T-helper 2 cell (primary cell): ENCODE data around the gene PTPRM.
A peak's percentile ranks its signal among the peaks of the same experiment; 100 is the strongest.

Experiments used
- DNase-seq, 5 experiments: peaks; one replicate each; pipeline versions ENCODE4 v3.0.0 to v3.0.0-alpha.2; 2012 to 2022

Gene PTPRM

DNA sequence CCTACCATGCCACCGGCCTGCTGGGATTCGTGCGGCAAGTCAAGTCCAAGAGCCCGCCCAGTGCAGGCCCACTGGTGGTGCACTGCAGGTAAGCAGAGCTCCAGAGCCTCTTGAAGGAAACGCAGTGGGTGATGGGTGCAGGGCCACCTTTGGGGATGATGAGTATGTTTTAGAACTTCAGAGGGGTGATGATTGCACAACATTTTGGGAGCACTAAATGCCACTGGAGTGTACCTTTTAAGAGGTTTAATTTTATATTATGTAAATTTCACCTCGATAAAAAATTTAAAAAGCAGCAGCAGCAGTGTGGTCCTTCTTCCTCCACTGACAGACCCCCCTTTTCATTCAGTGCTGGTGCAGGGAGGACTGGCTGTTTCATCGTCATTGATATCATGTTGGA is 809.0 kb downstream of the PTPRM start:
- DNase-seq, result no peak

DNA sequence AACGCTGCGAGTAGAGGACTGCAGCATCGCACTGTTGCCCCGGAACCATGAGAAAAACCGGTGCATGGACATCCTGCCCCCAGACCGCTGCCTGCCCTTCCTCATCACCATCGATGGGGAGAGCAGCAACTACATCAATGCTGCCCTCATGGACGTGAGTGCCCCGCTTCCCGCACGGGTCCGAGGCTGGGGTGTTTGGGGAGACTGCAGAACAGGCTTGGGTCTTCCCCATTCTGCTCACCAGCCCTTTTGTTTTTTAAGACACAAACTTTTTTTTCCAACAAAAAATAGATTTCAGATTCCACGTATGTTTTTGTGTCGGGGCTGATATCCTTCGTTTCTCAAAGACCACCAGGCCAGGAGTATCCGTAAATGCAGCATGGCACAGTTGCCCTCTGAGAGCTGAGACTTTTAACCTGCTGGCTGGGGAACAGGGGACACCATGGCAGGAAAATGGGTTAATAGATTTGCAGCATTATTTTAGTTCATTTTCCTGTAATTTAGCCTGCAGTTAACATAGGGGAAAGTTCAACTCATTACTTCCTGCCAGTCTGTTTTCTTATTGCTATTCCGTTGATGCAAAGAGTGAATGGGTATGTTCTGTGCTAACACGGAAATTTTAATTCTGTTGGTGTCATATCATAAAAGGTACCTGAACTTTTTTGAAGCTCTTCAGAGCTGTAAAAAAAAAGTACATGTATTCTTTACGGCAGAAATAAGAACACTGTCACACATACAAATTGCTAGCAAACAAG is 812.2 kb downstream of the PTPRM start:
- no peak for DNase-seq

DNA sequence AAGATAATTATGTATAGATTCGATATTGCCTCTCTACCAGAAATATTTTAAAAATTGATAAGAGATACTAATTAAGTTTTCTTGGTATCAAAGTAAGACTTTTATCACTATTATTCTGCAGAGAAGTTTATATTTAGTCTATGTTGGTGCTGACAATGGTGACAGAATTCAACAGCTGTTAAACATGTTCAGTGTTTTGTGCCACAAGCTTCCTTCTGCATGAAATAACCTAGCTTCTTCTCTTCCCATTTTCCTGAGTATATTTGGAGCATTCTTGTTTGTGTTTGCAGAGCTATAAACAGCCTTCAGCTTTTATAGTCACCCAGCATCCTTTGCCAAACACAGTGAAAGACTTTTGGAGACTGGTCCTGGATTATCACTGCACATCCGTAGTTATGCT is 812.9 kb downstream of the PTPRM start:
- DNase-seq, result no peak

DNA sequence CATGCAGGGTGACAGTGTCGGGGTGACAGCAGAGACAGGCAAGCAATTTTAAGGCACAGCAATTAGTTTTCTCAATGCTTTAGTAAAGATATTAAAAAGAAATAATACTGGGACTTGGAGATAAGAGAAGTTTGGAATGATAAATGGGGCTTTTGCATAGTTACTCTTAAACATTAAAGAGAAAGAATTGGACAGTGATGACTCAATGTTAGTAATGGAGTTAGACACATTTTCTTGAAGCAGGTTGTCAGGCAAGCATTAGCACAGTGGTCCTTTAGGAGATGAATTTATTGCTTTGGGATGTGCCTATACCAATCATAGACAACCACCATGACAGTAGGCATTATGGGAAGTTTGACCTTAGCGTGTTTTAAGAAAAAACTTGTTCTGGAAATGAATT is 813.8 kb downstream of the PTPRM start:
- DNase-seq, result no peak

DNA sequence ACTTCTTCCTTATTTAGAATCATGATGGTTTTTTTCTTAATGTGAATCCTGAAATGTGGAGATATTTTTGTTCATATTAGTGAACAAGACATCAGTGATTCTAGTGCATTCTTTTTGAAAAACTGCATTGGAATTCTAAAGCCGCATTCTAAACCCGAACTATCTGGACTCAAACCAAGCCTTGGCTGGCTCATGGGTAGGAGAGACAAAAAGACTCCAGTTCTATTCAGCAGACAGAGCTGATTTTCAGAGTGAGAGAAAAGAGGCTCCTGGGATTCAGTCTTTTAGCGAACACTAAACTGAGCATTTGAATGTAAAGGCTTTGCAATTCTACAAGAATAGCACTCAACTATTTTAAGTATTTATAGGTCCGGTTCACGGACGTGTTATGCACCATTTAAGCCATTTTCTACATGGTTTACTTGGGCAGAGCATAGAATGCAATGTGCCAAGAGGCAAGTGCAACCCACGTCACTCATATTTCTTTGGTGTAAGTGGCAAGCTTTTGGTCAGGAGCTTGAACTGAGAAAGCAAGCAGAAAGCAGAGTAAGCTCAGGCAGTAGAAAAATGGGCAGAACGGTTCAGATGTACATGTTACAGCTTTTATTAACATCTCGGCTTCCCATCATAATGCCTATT is 814.8 kb downstream of the PTPRM start:
- no peak for DNase-seq

DNA sequence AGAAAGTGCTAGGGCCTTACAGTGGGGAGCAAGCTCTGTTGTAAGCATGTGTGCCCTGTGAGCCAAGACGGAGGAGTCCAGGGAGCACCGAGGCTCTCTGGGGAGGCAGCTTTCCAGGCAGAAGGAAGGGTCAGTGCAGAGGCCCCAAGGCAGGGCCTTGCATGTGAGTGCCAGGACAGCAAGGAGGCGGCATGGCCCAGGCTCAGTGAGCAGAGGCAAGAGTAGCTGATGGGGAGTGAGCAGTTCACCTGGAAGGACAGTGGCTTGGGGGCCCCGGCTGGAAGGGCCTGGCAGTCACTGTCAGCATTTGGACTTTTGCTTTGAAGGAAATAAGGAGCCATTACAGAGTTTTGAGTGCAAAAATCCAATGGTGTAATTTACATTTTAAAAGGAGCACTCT is 818.3 kb downstream of the PTPRM start:
- DNase-seq, result no peak

DNA sequence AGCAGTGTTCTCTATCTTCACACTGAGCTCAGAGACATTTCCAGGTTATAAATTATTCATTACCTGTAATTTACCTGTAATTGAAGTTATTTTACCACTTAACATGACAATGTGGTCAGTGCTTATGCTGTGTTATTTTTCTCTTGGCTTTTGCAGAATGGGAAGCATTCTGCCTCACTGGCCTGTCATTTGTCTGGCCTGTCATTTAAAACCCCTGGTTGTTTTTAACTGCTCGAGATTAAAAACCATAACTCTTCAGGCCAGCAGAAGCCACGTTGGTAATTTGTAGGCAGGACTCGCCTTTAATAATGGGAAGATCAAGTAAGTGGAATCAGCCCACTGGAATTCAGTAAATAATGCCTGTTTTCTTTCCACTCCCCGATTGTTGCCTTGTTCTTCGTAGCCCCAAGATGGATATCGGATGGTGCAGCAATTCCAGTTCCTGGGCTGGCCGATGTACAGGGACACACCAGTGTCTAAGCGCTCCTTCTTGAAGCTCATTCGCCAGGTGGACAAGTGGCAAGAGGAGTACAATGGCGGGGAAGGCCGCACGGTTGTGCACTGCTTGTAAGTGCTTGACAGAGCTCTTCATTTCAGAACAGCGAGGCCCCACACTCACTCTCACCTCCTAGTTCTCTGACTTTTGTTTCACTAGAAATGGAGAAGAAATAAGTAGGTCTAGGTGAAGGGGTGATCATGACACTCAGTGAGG is 819.7 kb downstream of the PTPRM start:
- DNase-seq, result no peak

DNA sequence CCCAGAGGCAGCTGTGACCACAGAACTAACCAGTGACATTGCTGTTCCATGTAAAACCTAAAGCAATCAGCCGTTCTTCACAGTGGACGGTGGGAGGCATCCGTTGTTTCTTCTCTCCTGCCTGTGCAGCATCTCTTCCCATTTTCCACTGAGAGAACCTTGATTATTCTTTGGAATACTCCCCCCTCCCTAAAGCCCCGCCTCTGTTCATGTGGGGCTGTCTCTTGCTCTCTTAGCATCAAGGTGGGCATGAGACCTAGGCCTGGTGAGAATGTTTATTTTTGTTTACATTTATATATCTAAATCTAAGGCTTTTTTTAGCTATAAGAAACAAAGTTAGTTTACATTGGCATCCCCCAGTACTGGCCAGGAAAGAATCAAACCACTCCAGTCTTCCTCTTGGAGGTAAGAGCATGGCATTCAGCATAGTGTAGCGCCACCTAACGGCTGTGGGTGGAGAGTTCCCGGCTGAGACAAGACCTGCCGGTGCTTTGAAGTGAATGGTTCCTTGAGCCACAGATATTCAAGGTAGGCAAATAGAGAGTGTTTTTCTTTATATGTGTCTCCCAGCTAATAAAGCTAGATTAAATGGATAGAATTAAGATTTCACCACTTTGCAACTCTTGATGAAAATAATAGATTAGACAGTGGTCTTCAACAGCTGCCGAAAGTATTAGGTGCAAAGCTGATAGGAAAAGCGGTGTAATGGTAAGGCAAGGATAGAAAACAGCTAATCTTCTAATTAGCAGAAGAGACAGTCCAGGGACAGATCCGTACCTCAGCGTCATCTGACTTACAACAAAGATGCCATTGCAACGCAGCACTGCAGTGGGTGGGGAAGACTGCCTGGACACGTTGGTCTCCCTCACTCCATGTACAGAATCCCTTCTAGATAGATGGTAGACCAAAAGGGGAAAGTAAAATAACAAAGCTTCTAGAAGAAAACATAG is 822.5 kb downstream of the PTPRM start:
- peak in 1 of 5 experiments; percentile 10 for DNase-seq

DNA sequence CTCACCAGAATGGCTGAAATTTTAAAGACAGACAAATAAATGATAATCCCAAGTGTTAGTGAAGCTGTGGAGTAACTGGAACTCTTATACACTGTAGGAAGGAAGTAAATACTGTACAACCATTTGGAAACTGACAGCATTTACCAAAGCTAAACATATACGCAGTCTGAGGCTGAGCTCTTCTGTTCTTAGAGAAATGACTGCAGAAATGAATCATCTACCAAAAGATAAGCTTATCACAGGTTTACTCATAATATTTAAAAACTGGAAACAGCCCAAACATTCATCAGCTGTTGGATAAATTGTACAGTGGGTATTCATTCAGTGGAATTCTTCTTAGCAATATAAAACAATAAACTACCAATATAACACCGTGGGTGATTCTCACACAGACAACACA is 824.0 kb downstream of the PTPRM start:
- DNase-seq, result peak in 1 of 5 experiments; percentile 7

DNA sequence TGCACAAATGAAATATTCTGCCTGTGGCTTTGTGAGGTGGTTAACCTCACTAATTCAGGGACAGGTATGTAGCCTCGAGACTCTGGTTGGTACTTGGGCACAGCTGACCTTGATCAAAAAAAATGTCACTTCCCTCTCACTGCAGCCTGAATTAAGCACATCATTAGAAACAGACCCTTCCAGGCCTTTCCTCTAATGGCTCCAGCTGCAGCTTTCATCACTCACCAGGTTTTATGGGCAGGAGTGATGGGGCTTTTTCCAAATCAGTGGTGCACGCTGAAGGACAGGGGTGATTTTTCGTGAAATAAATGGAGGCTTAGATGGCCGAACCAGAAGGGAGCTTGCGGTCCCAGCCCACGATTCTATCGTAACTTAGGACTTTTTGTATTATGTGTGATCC is 829.1 kb downstream of the PTPRM start:
- DNase-seq, result no peak

DNA sequence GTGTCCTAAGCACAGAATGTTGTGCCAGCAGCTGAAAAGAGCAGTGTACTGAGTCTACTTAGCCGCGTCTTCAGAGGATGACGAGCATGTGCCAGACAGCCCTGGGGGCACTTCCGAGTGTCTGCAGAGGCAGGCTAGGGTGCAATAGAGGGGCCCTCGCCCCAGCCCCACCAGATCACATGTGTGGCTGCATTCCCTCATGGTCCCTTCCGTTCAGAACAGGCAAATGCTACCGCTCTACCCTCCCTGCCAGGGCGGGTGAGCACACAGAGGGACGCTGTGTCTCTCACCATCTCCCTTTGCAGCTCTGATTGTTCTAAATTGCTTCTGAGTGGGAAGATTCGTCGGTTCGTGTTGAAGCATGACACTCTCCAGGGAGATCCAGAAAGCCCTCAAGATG is 829.9 kb downstream of the PTPRM start:
- DNase-seq, result no peak

DNA sequence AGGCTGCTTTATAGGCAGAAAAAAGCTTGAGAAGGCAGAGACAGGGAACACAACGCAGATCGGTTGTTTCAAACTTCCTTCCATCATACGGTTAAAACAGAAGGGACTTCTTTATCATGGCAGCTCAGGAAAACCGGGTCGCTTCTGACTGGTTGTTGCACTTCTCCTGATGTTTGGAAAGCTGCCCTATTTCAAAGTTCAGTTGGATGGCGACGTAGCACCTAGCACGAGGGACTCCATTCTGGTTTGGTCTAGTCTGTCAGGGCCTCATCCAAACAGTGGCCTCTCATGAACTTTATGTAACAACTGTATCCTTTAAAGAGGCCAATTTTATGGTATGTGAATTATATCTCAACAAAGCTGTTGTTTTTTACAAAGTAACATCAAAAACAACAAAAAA is 832.0 kb downstream of the PTPRM start:
- no peak for DNase-seq

DNA sequence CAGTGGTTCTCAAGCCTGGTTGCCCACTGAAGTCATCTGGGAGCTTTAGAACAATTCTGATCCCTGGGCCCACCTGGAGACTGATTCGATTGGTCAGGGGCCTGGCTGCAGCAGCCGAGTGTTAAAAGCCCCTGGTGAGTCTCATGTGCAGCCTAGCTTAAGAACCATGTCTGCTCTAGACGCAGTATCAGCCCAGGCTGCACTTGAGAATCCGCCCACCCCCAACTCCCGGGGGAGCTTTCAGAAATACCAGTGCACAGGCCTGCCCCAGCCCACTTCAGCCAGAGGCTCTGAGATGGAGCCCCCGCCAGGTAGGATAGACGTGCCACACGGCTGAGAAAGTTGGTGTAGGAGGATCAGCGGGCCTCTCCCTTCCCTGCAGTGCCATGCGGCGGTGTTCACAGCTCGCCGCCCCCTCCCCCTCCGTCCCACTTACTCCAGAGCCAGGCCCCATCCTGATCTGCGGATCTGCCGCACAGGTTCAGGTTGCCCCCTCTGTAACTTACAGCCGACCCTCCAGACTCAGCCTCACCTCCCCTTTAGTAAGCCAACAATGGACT is 833.2 kb downstream of the PTPRM start:
- DNase-seq, result no peak

DNA sequence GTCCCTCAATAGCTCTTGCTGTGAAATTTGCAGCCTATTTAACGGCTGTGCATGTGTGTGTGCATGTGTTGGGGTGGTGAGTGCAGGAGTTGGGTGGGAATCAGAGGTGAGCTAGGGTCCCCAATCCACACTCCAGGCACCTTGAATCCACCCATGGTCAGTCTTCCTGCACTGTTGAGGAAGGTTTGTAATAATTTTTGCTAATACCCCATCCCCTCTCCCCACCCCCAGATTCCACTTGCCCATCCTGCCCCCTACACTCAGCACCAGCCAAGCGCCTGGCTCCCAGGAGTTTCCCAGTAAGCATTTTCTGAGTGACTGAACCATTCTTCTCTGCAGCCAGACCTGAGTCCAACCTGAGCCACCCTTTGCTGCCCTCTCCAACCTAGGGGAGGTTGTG is 833.7 kb downstream of the PTPRM start:
- no peak for DNase-seq

DNA sequence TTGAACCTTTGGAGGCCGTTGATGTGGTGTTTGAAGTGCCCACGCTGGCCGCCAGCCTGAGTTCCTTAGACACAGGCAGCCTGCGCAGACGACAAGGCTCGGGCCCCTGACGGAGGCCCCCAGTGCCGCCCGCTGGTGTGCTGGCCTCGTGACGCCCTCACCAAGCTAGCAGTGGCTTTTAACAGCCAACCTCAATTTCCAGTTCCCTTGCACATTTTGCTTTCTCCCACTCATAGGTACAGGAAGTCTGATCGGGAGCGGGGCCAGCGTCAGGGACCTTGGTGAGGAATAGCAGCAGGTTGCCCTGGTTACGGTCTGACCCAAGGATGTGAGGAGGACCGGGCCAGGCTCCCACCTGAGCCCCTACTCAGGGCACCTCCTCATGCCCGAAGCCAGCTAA is 834.5 kb downstream of the PTPRM start:
- no peak for DNase-seq

DNA sequence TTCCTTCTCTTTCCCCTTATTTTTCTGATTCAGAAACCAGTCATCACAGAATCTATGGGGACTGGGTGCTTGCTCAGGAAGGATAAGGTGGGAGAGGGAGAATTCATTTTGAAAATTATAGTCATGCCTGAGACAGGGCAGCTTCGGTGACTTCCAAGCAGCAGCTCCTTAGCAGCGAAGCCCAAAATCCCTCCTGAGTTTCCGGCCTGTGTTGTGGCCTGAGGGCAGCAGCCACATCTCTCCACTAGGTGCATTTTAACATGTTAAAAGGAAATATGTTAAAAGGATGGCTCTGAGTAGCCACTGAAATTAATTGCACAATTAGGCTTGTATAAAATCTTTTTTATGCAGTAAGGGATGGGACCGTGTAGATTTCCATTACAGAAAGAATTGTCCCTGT is 835.1 kb downstream of the PTPRM start:
- no peak for DNase-seq

DNA sequence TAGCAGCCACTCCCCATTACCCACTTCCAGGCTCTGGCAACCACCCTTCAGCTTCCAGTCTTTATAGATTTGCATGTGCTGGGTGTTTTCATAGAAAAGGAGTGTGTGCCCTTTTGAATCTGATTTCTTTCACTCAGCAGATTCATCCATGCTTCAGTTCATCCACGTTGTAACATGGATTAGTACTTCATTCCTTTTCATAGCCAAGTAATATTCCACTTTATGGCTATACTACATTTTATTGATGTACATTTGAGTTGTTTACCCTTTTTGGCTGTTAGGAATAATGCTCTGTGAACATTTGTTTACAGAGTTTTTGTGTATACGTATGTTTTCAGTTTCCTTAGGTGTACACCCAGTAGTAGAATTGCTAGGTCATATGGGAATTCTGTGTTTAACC is 836.6 kb downstream of the PTPRM start:
- DNase-seq, result no peak

DNA sequence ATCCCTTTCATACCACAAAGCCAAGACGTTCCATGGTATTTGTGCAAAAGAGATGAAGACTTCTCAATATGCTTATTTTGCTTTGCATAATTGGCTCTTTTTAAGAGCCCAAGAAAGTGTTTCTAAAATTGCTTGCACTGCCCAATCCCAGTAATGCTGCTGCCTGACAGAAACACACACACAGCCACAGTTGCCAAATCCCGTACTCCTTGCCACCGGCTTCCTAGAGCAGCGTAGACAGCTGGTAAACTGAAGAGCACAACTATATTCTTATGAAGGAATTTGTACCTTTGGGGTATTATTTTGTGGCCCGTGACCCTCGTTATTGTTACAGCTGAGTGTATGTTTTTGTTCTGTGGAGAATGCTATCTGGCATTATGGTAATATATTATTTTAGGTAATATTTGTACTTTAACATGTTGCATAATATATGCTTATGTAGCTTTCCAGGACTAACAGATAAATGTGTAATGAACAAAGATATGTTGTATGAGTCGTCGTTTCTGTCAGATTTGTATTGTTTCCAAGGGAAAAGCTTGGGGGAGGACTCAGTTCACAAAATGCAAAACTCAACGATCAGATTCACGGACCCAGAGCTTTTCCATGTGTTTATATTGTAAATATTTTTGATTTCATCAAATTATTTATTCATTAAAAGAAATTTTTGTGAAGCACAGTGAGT is 839.2 kb downstream of the PTPRM start:
- DNase-seq, result no peak

DNA sequence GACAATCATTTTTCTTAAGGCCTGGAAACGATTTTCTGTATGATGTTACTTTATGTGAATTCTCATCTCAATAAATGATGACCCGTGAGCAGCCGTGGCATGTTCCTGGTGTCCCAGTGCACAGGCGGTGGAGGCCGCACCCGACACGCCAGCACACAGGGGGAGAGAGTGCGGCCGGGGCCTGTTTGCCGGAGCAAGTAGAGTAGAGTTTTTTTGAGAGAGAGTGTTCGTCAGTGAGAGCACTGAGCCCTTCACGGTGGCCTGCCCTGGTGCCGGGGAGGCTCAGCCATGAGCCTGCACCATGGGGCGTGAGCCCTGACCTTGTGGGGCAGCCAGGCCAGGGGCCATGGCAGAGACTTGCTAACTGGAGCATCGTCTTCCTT is 839.7 kb downstream of the PTPRM start:
- DNase-seq, result no peak

DNA sequence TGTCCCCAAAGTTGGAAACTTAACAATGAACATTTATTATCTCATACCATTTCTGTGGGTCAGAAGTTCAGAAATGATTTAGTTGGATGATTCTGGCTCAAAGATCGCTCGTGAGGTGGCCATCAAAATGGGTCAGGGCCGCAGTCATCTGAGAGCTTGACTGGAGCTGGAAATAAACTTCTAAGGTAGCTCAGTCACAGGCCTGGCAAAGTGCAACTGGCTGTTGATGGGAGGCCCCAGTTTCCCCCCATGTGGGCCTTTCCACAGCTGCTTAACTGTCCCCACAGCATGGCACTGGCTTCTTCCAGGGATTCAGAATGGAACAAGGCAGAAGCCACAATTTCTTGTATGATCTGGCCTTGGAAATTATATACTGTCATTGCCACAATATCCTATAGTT is 842.0 kb downstream of the PTPRM start:
- no peak for DNase-seq

DNA sequence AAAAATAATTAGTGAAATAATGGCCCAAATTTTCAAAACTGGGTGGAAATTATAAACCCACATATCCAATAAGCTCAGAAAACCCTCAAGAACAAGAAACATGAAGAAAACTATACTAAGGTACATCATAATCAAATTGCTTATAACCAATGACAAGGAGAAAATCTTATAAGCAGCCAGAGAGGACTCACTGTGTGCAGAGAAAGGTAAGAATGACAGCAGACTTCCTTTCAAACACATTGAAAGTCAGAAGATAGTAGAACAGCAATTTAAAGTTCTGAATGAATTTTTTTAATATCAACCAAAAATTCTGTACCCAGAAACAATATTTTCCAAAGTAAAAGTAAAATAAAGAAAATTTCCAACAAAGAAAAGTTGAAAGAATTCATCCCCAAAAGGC is 844.4 kb downstream of the PTPRM start:
- DNase-seq, result no peak

DNA sequence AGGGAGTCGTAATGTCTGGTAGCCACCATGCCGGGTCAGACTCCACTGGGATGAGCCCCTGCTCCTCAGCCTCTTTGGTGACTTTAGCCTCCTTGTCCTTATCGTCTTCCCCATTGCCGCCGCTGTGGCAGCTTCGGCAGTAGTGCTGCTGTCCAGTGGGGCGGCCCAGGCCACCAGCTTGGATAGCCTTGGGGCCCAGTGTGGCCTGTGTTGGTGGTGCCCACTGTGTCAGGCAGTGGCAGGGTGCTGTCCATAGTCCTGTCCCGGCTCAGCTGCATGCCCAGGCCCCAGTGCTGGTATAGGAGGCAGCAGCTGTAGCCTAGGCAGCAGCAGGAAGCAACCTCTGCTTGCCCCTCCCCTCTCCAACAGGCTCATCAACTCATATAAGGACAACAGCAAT is 845.0 kb downstream of the PTPRM start:
- DNase-seq, result no peak
